Activated naive CD4-positive, alpha-beta T cell treated with Interleukin-2 at 50 U/mL for 16 hours (primary cell): ENCODE results near the gene SLC12A3.
"Not testable (repeated sequence)": the region's sequence is repeated elsewhere in the genome, so short reads cannot be mapped to it uniquely, and the experiment has no call there.

Source experiments
- DNase-seq: peaks from one replicate; pipeline ENCODE4 v3.0.0-alpha.2; 2020

The SLC12A3 gene

GRCh38 chr16:56848029-56848936 is 16.7 kb upstream of the SLC12A3 start:
- no peak for DNase-seq

DNA sequence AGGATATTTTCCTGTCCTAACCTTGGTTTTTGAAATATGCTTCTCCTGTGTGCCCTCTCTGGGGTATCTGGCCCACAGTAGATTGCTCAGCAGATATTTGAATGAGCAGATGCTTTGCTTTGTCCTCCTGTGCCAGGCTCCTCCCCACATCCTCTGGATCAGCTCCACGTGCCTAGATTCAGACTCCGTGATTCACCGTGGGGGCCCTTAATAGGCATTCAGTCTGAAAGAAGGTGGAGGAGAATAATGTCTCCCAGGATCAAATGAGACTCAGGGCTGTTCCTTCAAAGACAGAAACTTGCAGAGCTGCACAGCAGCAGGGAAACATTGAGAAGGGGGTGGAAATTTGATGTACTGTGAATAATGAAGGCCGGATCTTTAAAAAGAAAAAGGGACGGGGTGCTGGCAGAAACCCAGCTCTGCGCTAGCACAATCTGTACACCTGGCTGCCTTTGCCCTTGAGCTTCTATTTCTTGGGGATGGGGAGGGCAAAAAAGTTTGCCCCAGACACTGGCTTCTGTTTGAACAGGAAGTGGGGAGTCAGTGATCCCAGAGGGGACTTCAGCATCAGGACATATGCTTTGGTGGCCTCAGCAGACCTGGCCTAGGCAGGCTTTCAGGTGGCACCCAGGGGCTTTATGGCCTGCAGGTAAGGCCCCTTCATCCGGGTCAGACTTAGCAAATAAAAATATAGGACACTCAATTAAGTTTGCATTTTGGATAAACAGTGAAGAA is 15.9 kb upstream of the SLC12A3 start:
- DNase-seq: no peak

- no peak for DNase-seq
These were observed 15.0 kb upstream of the SLC12A3 start for GRCh38 chr16:56849690-56850680.

- DNase-seq: no peak
These were observed 13.2 kb upstream of the SLC12A3 start for GRCh38 chr16:56851671-56852400.

DNA sequence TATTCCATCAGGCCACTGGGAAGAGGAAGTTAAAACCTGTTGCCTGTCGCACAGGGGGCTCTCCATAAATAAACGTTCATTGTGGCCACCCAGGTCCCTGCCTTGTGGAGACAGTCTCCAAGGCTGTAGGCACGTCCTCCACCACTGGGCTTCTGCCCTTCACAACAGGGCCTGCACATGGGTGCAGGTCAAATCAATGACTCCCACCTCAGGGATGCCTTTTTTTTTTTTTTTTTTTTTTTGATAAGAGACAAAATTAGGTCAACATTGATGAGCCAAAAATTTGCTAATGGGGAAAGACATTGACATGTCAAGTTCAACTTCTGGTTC is 12.6 kb upstream of the SLC12A3 start:
- no peak for DNase-seq

DNA sequence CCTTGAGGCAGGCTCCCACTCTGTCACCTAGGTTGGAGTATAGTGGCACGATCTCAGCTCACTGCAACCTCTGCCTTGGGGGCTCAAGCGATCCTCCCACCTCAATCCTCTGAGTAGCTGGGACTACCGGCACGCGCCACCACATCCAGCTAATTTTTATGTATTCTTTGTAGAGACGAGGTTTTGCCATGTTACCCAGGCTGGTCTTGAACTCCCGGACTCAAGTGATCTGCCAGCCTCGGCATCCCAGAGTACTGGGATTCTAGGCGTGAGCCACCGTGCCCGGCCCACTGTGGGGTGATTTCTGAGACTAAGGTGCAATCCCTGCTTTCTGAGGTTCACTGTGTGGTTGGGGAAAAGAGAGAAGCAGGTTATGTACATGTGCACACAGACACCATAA is 12.0 kb upstream of the SLC12A3 start:
- DNase-seq: no peak

GRCh38 chr16:56855201-56855600 is 9.8 kb upstream of the SLC12A3 start:
- DNase-seq: no peak

DNA sequence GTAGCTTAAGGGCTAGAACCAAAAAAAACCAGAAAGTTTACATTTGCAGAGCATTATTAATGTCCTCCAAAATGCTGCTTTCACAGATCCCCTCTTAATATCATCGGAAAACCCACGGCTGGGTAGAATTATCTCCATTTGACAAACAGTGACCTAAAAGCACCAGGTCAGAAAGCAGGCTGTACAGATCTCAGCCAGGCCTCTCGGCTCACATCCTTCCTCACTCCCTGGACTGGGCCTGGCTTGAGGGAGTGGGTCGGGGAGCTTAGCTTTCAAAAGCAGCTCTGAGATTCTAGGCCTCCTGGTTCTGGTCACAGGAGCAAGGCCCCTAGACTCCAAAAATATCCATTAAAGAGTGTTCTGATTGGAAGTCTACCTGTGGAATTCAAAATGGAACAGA is 9.1 kb upstream of the SLC12A3 start:
- no peak for DNase-seq

- DNase-seq: no peak
These were observed 8.0 kb upstream of the SLC12A3 start for GRCh38 chr16:56856876-56857447.

DNA sequence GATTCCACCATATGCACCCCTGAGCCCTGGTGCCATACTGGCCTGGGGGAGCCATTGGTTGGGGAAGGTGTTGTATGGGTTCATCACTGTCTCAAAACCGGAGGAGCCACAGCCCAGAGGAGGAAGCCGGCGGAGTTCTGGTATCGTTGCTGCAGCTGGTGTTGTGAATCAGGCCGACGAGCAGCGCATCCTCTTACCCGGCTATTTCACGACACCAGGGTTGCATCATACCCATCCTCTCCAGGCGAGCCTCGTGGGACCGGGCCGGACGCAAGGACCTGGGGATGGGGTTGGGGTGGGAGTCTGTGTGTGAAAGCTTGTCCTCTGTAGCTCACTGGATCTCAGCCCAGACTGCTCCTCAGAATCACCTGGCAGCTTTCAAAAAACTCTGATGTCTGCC is 6.6 kb upstream of the SLC12A3 start:
- DNase-seq: no peak

DNA sequence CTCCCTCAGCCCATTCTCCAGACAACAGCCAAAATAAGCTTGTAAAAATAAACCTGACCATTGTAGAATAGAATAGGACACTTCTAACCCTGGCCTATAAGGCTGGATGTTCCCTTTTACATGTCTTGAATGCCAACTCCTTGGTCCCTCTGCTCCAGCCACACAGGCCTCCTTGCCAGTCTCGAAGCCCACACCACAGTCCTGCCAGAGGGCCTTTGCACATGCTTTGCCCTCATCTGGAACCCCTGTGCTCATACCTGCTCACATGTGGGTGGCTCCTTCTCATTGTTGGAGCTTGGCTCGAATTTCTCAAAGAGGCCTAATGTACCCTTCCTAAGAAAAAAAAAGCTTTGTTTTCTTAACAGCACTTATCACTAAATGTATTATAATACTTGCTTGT is 5.4 kb upstream of the SLC12A3 start:
- DNase-seq: no peak

DNA sequence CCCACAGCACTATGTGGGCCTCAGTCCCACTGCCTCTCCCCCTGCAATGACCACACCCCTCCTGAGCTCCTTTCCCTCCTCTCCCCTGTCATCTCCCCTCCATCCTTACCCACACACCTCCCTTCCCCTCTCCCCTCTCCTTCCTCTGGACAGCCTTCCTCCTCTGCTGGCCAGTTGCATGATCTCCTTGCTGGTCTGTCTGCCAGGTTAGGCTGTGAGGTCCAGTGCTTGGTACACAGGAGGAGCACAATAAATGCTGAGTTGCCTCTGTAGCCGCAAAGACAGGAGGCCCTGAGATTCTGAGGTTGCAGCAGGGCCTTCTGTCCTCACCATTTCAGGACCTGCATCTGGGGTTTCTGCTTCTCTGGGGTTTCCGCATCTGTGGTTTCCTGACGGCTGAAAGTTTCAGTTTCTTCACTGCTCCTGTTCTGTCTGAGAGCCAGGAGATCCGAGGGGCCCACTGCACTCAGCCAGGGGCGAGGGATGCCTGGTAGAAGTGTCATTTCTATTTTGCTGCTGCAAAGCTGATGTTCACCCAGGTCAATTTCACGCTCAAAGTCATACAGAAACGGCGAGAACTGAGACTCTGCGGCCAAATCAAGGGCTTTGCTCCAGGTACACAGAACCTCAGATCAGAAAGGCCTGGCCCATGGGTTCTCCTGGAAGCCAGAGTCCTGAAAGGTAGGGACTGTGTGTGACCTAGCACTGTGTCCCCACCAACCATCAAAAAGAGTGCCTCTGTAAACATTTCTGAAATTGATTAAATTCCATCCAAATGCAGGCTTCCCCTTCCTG is 4.6 kb upstream of the SLC12A3 start:
- peak; percentile 63 for DNase-seq

- no peak for DNase-seq
These were observed 3.9 kb upstream of the SLC12A3 start for GRCh38 chr16:56861092-56861610.

DNA sequence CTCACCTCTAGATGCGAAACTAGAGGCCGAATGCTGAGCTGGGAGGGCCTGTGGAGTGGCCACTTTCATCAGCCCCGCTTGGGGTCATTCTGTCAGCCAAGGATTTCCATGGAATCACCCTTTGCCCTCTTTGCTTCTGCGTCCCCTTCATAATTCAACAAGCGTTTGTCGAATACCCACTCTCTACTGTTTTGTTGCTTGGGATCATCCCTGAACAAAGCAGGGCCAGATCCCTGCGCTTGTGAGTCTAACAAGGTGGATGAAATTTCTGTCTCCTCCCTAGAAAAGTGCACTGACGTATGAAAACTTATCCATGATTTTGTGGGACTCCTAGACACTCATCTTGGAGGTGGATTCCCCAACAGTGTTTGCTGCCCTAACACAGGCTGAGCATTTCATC is 3.3 kb upstream of the SLC12A3 start:
- no peak for DNase-seq

- DNase-seq: no peak
These were observed 2.2 kb upstream of the SLC12A3 start for GRCh38 chr16:56862776-56863175.

GRCh38 chr16:56865394-56866062 is 521 bp downstream of the SLC12A3 start:
- DNase-seq: no peak

DNA sequence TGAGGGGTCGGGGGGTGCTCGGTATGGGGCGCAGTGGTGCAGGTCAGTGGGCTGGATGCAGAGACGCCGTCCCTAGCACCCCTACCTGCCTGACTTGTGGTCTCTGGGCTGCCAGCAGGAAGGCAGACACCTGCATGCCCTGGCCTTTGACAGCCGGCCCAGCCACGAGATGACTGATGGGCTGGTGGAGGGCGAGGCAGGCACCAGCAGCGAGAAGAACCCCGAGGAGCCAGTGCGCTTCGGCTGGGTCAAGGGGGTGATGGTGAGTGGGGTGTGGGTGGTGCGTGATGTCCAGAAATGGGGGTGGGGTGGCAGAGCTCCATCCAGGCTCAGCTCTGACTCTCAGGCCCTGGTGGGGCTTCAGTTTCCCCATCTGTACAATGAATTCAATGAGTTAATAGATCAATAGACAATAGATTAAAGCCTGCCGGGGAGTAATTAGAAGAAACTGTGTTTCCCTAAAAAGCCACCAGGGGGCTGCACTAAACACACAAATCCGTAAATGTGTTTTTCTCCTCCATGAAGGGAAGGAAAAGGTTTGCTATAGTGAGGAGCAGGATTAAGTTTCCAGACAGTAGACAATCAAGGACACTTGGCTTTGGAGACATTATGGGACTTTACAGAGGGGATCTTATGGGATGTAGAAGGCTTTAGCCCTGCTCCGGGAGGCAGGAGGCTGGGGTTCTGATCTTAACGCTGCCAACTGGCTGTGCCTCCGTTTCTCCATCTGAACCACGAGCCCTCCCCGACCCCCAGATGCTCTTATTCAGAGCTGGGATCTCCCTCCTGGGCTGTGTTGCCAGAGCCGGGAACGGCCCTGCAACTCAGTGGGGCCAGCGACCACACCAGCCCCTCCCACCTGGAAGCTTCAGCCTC is 2.2 kb downstream of the SLC12A3 start:
- DNase-seq: peak; percentile 22

GRCh38 chr16:56868175-56868574 is 3.2 kb downstream of the SLC12A3 start:
- no peak for DNase-seq

DNA sequence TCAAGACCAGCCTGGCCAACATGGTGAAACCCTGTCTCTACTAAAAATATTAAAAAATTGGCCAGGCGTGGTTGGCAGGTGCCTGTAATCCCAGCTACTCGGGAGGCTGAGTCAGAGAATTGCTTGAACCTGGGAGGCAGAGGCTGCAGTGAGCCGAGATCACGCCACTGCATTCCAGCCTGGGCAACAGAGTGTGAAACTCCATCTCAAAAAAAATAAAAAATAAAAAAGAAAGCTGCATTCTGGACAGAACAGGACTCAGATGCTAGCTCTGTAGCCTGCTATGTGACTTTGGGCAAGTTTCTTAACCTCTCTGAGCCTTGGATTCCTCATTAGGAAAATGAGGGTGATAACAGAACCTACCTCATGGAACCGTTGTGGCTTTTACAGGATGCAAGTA is 3.8 kb downstream of the SLC12A3 start:
- DNase-seq: not testable (repeated sequence)
